Measurements from ENCODE around the gene RARRES1. TPM values are rescaled to one million over a fixed set of nuclear protein-coding genes. Genes with fewer than 3 reads are reported as not detected.
A peak's percentile ranks its signal among the peaks of the same experiment; 100 is the strongest.

Gene RARRES1
- polyA plus RNA-seq, 2 of the 4 experiments (the other 2 are of a cell fraction), result 10.9 to 33.4 TPM

DNA sequence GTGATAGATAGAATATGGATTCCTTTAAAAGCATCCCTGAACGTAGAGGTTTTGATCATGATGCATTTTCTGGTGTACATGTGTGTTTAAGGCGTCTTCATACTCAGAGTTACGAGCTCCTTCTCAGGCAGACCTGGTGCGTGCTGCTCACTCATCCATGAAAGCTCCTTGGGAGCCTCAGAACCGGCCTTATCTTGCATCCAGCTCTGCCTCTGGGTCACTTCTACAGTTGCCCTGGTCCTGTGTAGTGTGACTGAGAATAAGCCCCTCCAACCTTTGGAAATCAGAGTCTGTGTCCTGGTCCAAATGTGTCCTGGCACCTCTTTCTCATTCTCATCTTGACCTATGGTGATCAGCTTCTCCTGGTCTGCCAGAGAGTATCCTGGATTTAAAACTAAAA is 17.3 kb upstream of the RARRES1 start:
- peaks cover 28% of the 10 kb centered on the region for H3K4me1 ChIP-seq
- ATAC-seq, result no peak
- TF ChIP-seq POLR2AphosphoS2 (conservative IDR thresholded peaks at IDR 0.05; ENCODE audit: low read length), result no peak
- TF ChIP-seq SREBF2 (IDR thresholded peaks at IDR 0.05), result no peak
- TF ChIP-seq HOXB5 (CRISPR knock-in tag; IDR thresholded peaks at IDR 0.05), result no peak
- no peak for TF ChIP-seq POLR2A (IDR thresholded peaks at IDR 0.05; ENCODE audit: low read length)
- TF ChIP-seq EHF (CRISPR knock-in tag; IDR thresholded peaks at IDR 0.05), result no peak
- TF ChIP-seq CBX2 (IDR thresholded peaks at IDR 0.05; ENCODE audit: borderline replicate concordance, low read depth), result no peak
- TF ChIP-seq CHD4 (IDR thresholded peaks at IDR 0.05; ENCODE audit: borderline replicate concordance), result no peak
- TF ChIP-seq FOXS1 (CRISPR knock-in tag; IDR thresholded peaks at IDR 0.05), result no peak
- TF ChIP-seq TFCP2L1 (CRISPR knock-in tag; IDR thresholded peaks at IDR 0.05), result no peak
- TF ChIP-seq PHF8 (IDR thresholded peaks at IDR 0.05; ENCODE audit: borderline replicate concordance, low read depth), result no peak
- TF ChIP-seq, protein P1, sequence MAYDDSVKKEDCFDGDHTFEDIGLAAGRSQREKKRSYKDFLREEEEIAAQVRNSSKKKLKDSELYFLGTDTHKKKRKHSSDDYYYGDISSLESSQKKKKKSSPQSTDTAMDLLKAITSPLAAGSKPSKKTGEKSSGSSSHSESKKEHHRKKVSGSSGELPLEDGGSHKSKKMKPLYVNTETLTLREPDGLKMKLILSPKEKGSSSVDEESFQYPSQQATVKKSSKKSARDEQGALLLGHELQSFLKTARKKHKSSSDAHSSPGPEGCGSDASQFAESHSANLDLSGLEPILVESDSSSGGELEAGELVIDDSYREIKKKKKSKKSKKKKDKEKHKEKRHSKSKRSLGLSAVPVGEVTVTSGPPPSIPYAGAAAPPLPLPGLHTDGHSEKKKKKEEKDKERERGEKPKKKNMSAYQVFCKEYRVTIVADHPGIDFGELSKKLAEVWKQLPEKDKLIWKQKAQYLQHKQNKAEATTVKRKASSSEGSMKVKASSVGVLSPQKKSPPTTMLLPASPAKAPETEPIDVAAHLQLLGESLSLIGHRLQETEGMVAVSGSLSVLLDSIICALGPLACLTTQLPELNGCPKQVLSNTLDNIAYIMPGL (CRISPR knock-in tag; IDR thresholded peaks at IDR 0.05; ENCODE audit: borderline replicate concordance), result no peak
- no peak overlapping the region for H3K27ac ChIP-seq
- H3K4me3 ChIP-seq, result no peak overlapping the region
- no peak for FAIRE-seq
- CTCF ChIA-PET, result interaction anchor here (0.6 to 2.4 kb wide), 5 partner anchors 12 to 1266 kb away, joined by 3 to 12 read pairs (median 4); partner anchors contain the start of gene LXN
- no peak for DNase-seq (ENCODE audit: low read depth in 1 of 2, low spot score in 1 of 2)
- H3K9me3 ChIP-seq, result no peaks in the 10 kb centered on the region
- H3K4me2 ChIP-seq, result no peak overlapping the region
- WGBS (ENCODE audit: missing lambda C conversion rate), result 90% methylated on average over 5 of the region's 5 CpGs
- POLR2A ChIA-PET, result no interaction called here

GRCh38 chr3:158748237-158748828 is 16.1 kb upstream of the RARRES1 start:
- Histone ChIP-seq H3K4me3 (no peak overlapping the region), H3K27ac (peak overlapping the region; percentile 61 to 77; a peak in 5 of 6 replicates), H3K4me1 (peaks cover 28% of the 10 kb centered on the region), H3K4me2 (no peak overlapping the region), H3K9me3 (no peaks in the 10 kb centered on the region)
- no peak for DNase-seq (ENCODE audit: low read depth in 1 of 2, low spot score in 1 of 2)
- ATAC-seq, result no peak
- TF ChIP-seq, protein P1 (CRISPR knock-in tag; IDR thresholded peaks at IDR 0.05; ENCODE audit: borderline replicate concordance), result no peak
- TF ChIP-seq, protein P2, sequence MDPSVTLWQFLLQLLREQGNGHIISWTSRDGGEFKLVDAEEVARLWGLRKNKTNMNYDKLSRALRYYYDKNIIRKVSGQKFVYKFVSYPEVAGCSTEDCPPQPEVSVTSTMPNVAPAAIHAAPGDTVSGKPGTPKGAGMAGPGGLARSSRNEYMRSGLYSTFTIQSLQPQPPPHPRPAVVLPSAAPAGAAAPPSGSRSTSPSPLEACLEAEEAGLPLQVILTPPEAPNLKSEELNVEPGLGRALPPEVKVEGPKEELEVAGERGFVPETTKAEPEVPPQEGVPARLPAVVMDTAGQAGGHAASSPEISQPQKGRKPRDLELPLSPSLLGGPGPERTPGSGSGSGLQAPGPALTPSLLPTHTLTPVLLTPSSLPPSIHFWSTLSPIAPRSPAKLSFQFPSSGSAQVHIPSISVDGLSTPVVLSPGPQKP (IDR thresholded peaks at IDR 0.05; ENCODE audit: low read depth, low read length), result no peak
- WGBS (ENCODE audit: missing lambda C conversion rate), result 77% methylated on average over 7 of the region's 7 CpGs
- FAIRE-seq, result no peak
- POLR2A ChIA-PET, result no interaction called here
- CTCF ChIA-PET, result interaction anchor here (0.6 to 2.4 kb wide), 6 partner anchors 13 to 43 kb away, joined by 3 to 12 read pairs (median 3); no protein-coding TSS in a partner anchor

GRCh38 chr3:158747417-158747816 is 15.2 kb upstream of the RARRES1 start:
- CTCF ChIA-PET, result interaction anchor here (0.8 to 2.7 kb wide), 3 partner anchors 29 to 58 kb away, joined by 3 to 13 read pairs (median 3); no protein-coding TSS in a partner anchor
- Histone ChIP-seq H3K4me2 (peak overlapping the region; percentile 63), H3K9me3 (no peaks in the 10 kb centered on the region), H3K4me1 (peaks cover 32% of the 10 kb centered on the region), H3K4me3 (no peak overlapping the region), H3K27ac (peak overlapping the region; percentile 61 to 77)
- WGBS (ENCODE audit: missing lambda C conversion rate), result 84% methylated on average over 3 of the region's 3 CpGs
- POLR2A ChIA-PET, result no interaction called here
- no peak for FAIRE-seq
- no peak for DNase-seq (ENCODE audit: low read depth in 1 of 2, low spot score in 1 of 2)
- peak; percentile 32 to 36; a peak in 4 of 6 replicates for ATAC-seq
- no peak for TF ChIP-seq JUNB (IDR thresholded peaks at IDR 0.05)
- TF ChIP-seq MAZ (IDR thresholded peaks at IDR 0.05; ENCODE audit: borderline replicate concordance, low read depth, low read length), result no peak
- no peak for TF ChIP-seq FOXS1 (CRISPR knock-in tag; IDR thresholded peaks at IDR 0.05)
- TF ChIP-seq ZSCAN20 (CRISPR knock-in tag; IDR thresholded peaks at IDR 0.05), result no peak
- TF ChIP-seq, protein P3, sequence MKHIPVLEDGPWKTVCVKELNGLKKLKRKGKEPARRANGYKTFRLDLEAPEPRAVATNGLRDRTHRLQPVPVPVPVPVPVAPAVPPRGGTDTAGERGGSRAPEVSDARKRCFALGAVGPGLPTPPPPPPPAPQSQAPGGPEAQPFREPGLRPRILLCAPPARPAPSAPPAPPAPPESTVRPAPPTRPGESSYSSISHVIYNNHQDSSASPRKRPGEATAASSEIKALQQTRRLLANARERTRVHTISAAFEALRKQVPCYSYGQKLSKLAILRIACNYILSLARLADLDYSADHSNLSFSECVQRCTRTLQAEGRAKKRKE (CRISPR knock-in tag; IDR thresholded peaks at IDR 0.05; ENCODE audit: low read depth), result no peak
- TF ChIP-seq RCOR1 (IDR thresholded peaks at IDR 0.05; ENCODE audit: low read depth, low read length), result no peak
- TF ChIP-seq NFE2L2 (conservative IDR thresholded peaks at IDR 0.05; ENCODE audit: low read length), result no peak
- no peak for TF ChIP-seq FOSB (CRISPR knock-in tag; IDR thresholded peaks at IDR 0.05)
- no peak for TF ChIP-seq HOXA7 (CRISPR knock-in tag; IDR thresholded peaks at IDR 0.05)
- TF ChIP-seq ZC3H11A (IDR thresholded peaks at IDR 0.05), result no peak
- TF ChIP-seq KDM5A (IDR thresholded peaks at IDR 0.05), result no peak
- TF ChIP-seq CHD4 (IDR thresholded peaks at IDR 0.05; ENCODE audit: borderline replicate concordance), result no peak
- no peak for TF ChIP-seq MYC (IDR thresholded peaks at IDR 0.05; ENCODE audit: borderline replicate concordance, low read length)
- no peak for TF ChIP-seq EHMT2 (IDR thresholded peaks at IDR 0.05; ENCODE audit: low read depth)
- TF ChIP-seq, protein P4, sequence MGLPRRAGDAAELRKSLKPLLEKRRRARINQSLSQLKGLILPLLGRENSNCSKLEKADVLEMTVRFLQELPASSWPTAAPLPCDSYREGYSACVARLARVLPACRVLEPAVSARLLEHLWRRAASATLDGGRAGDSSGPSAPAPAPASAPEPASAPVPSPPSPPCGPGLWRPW (IDR thresholded peaks at IDR 0.05), result no peak
- TF ChIP-seq MAFK (IDR thresholded peaks at IDR 0.05; ENCODE audit: partially characterized antibody), result no peak
- TF ChIP-seq ZFP36 (IDR thresholded peaks at IDR 0.05; ENCODE audit: borderline replicate concordance, partially characterized antibody), result no peak
- no peak for TF ChIP-seq HEYL (CRISPR knock-in tag; IDR thresholded peaks at IDR 0.05)
